SK-N-SH (cell line): ENCODE measurements around the gene SSB. TPM values are rescaled to one million over a fixed set of nuclear protein-coding genes. Genes with fewer than 3 reads are reported as not detected.

Experiments used
- CTCF ChIA-PET: fragments of 300-600, 350-600 bp; formaldehyde crosslinking; extraction: SDS; loops from one replicate; lab custom pipeline; 2021; lab: Yijun Ruan, JAX
- POLR2A ChIA-PET: fragments of 350-600 bp; sonication (Branson Sonifier 250); formaldehyde crosslinking; extraction: SDS; loops from one replicate; lab custom pipeline; 2020; ENCODE audit warnings: antibody characterized with exemption, inconsistent platforms; lab: Yijun Ruan, JAX
- DNase-seq: peaks from one replicate; pipeline ENCODE4 v3.0.0; 2012
- H2AFZ ChIP-seq: fragments of 200-600 bp; sonication (generic); 2 replicates; pipeline ENCODE4 v1.8.1; 2016; ENCODE audit warnings: antibody characterized with exemption, mild to moderate bottlenecking, low read depth
- H3F3A ChIP-seq: fragments of 200-600 bp; sonication (generic); replicated peaks from 2 replicates; pipeline ENCODE3; 2016; ENCODE audit warnings: antibody characterized with exemption, mild to moderate bottlenecking; ENCODE audit not compliant: insufficient read depth
- H3K27ac ChIP-seq, 2 experiments: fragments of 200-500 bp in 1 of 2; fragments of 200-600 bp in 1 of 2; sonication (Bioruptor generic) in 1 of 2; sonication (generic), shearing (Covaris generic) in 1 of 2; 2 replicates each; pipeline versions ENCODE4 v1.5.1 to v1.6.1; 2014 to 2016; ENCODE audit warnings: low read depth in 2 of 2, inconsistent platforms in 1 of 2, low read length in 1 of 2, mild to moderate bottlenecking in 1 of 2, mixed read lengths in 1 of 2
- H3K27me3 ChIP-seq: fragments of 200-600 bp; sonication (generic), shearing (Covaris generic); 2 replicates; pipeline ENCODE4 v1.6.1; 2016; ENCODE audit warnings: mixed run types; ENCODE audit not compliant: insufficient read depth
- H3K36me3 ChIP-seq, 2 experiments: fragments of 200-500 bp in 1 of 2; fragments of 200-600 bp in 1 of 2; sonication (Bioruptor generic) in 1 of 2; sonication (generic) in 1 of 2; replicated peaks in 1 of 2; 2 replicates each; pipeline versions ENCODE3 to v1.5.1; 2014 to 2016; ENCODE audit warnings: low read length in 1 of 2, mild to moderate bottlenecking in 1 of 2; ENCODE audit not compliant: insufficient read depth in 2 of 2, control insufficient read depth in 1 of 2
- H3K4me1 ChIP-seq, 2 experiments: fragments of 200-500 bp in 1 of 2; fragments of 200-600 bp in 1 of 2; sonication (Bioruptor generic) in 1 of 2; sonication (generic), shearing (Covaris generic) in 1 of 2; 2 replicates each; pipeline versions ENCODE4 v1.5.1 to v1.6.1; 2014 to 2016; ENCODE audit warnings: low read depth in 1 of 2, low read length in 1 of 2, mixed run types in 1 of 2; ENCODE audit not compliant: insufficient read depth in 2 of 2, control insufficient read depth in 1 of 2
- H3K4me2 ChIP-seq: fragments of 200-600 bp; sonication (generic), shearing (Covaris generic); 2 replicates; pipeline ENCODE4 v1.6.1; 2017; ENCODE audit warnings: mixed run types
- H3K4me3 ChIP-seq, 2 experiments: fragments of 200-500 bp in 1 of 2; fragments of 200-600 bp in 1 of 2; sonication (Bioruptor generic) in 1 of 2; sonication (generic), shearing (Covaris generic) in 1 of 2; 2 replicates each; pipeline versions ENCODE4 v1.5.1 to v1.8.1; 2014 to 2016; ENCODE audit warnings: low read depth in 2 of 2, inconsistent platforms in 1 of 2, low read length in 1 of 2, mild to moderate bottlenecking in 1 of 2, mixed read lengths in 1 of 2, moderate library complexity in 1 of 2
- H3K79me2 ChIP-seq: fragments of 200-600 bp; sonication (generic); 2 replicates; pipeline ENCODE4 v1.8.1; 2017; ENCODE audit warnings: mild to moderate bottlenecking; ENCODE audit not compliant: insufficient read depth
- H3K9ac ChIP-seq: fragments of 200-600 bp; sonication (generic); 2 replicates; pipeline ENCODE4 v1.6.1; 2017; ENCODE audit warnings: mixed run types
- H3K9me2 ChIP-seq: fragments of 200-600 bp; sonication (generic); 2 replicates; pipeline ENCODE4 v1.6.1; 2017; ENCODE audit warnings: mixed run types
- H3K9me3 ChIP-seq: fragments of 200-600 bp; sonication (generic); 2 replicates; pipeline ENCODE4 v1.6.1; 2017; ENCODE audit warnings: mixed run types, mild to moderate bottlenecking, moderate library complexity
- H4K20me1 ChIP-seq: fragments of 200-600 bp; sonication (generic); 2 replicates; pipeline ENCODE4 v1.6.1; 2017; ENCODE audit warnings: mild to moderate bottlenecking, mixed run types; ENCODE audit not compliant: insufficient read depth
- ELF1 ChIP-seq: IDR thresholded peaks from 2 replicates; pipeline ENCODE4 v1.4.0; 2012
- EZH2phosphoT487 ChIP-seq: fragments of 200-600 bp; sonication (generic); IDR thresholded peaks from 2 replicates; pipeline ENCODE4 v1.6.1; 2017; ENCODE audit warnings: low read depth, mixed run types, mild to moderate bottlenecking, antibody characterized with exemption, moderate library complexity, borderline replicate concordance
- FOSL2 ChIP-seq: IDR thresholded peaks from 2 replicates; pipeline ENCODE4 v1.4.0; 2012; ENCODE audit warnings: low read depth, mild to moderate bottlenecking, moderate library complexity, borderline replicate concordance
- FOXJ3 ChIP-seq: sonication (generic); formaldehyde crosslinking; IDR thresholded peaks from 2 replicates; pipeline ENCODE4 v1.5.1; 2020; ENCODE audit warnings: mild to moderate bottlenecking, missing genetic modification reagents
- FOXM1 ChIP-seq: IDR thresholded peaks from 2 replicates; pipeline ENCODE4 v1.4.0; 2012; ENCODE audit warnings: low read depth, mild to moderate bottlenecking
- GATA2 ChIP-seq: sonication (generic); formaldehyde crosslinking; IDR thresholded peaks from 2 replicates; pipeline ENCODE4 v1.5.0; 2020; ENCODE audit warnings: mild to moderate bottlenecking, missing genetic modification reagents
- IRF3 ChIP-seq: fragments of 150-350 bp; IDR thresholded peaks from 2 replicates; pipeline ENCODE4 v1.6.1; 2016; ENCODE audit warnings: mild to moderate bottlenecking, low read depth, low read length
- MEF2A ChIP-seq: IDR thresholded peaks from 2 replicates; pipeline ENCODE4 v1.4.0; 2012; ENCODE audit warnings: low read depth, borderline replicate concordance
- MXI1 ChIP-seq: IDR thresholded peaks from 2 replicates; pipeline ENCODE4 v1.6.1; 2012; ENCODE audit warnings: mild to moderate bottlenecking, low read depth, low read length, improper control_type of control experiment
- PBX3 ChIP-seq: IDR thresholded peaks from 2 replicates; pipeline ENCODE4; 2012
- POLR2AphosphoS5 ChIP-seq: IDR thresholded peaks from 2 replicates; pipeline ENCODE4 v1.6.1; 2012; ENCODE audit warnings: low read depth, low read length
- RCOR1 ChIP-seq: fragments of 150-350 bp; IDR thresholded peaks from 2 replicates; pipeline ENCODE4 v1.6.1; 2017; ENCODE audit warnings: antibody characterized with exemption, low read length
- RFX5 ChIP-seq: IDR thresholded peaks from 2 replicates; pipeline ENCODE4 v1.6.1; 2012; ENCODE audit warnings: mild to moderate bottlenecking, improper control_type of control experiment, low read length
- TAF1 ChIP-seq: IDR thresholded peaks from 2 replicates; pipeline ENCODE4 v1.6.1; 2012; ENCODE audit warnings: low read depth, mild to moderate bottlenecking, low read length, moderate library complexity, borderline replicate concordance
- TCF12 ChIP-seq: IDR thresholded peaks from 2 replicates; pipeline ENCODE4 v1.4.0; 2012
- TEAD4 ChIP-seq: IDR thresholded peaks from 2 replicates; pipeline ENCODE4 v1.4.0; 2012; ENCODE audit warnings: mild to moderate bottlenecking, borderline replicate concordance; ENCODE audit not compliant: insufficient read depth
- WGBS: methylation state at CpG from one replicate; pipeline ENCODE4 v1.1.6; 2017; ENCODE audit warnings: low lambda C conversion rate; 5-methylcytosine and 5-hydroxymethylcytosine counted together
- polyA plus RNA-seq, 3 experiments: library from polyadenylated mRNA; depleted of rRNA; stranded (reverse); fragments of >200 nt; gene quantifications; 2 replicates each; pipeline ENCODE4 v1.2.3, GENCODE V29; 2012
- TF ChIP-seq, protein P1 (sequence below): fragments of 150-350 bp; IDR thresholded peaks from 2 replicates; pipeline ENCODE4 v1.6.1; 2017; ENCODE audit warnings: antibody characterized with exemption, low read length, low read depth, borderline replicate concordance
- TF ChIP-seq, protein P2 (sequence below): IDR thresholded peaks from 2 replicates; pipeline ENCODE4 v1.4.0; 2012; ENCODE audit warnings: low read depth

Gene SSB
- polyA plus RNA-seq, 1 of the 3 experiments (the other 2 are of a cell fraction): 60.8 TPM

DNA sequence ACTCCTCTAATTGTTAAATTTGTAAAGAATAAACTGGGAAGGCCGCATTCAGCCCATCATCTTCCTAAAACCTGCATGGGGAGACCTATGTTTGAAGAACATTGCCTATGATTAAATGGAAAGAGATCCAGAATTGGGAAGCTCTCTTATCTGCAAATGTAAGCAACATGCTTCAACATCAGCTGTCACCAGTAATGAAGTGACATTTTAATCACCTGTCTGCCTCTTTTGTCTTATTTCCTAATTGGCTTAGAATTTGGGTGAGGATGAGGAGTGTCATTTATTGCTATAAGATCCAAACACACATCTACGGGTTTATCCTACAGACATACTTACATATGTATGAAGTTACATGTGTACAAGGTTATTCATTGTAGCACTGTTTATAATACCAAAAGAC is 26.0 kb upstream of the SSB start:
- TF ChIP-seq, protein P1, sequence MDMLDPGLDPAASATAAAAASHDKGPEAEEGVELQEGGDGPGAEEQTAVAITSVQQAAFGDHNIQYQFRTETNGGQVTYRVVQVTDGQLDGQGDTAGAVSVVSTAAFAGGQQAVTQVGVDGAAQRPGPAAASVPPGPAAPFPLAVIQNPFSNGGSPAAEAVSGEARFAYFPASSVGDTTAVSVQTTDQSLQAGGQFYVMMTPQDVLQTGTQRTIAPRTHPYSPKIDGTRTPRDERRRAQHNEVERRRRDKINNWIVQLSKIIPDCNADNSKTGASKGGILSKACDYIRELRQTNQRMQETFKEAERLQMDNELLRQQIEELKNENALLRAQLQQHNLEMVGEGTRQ: no peak
- TF ChIP-seq IRF3 (no peak), TAF1 (no peak), RFX5 (no peak), RCOR1 (no peak), MEF2A (no peak), EZH2phosphoT487 (no peak), TEAD4 (no peak), POLR2AphosphoS5 (no peak), PBX3 (no peak), ELF1 (no peak), FOSL2 (no peak), FOXM1 (no peak), GATA2 (CRISPR knock-in tag) (no peak), TCF12 (no peak), FOXJ3 (no peak), MXI1 (no peak)
- TF ChIP-seq, protein P2, sequence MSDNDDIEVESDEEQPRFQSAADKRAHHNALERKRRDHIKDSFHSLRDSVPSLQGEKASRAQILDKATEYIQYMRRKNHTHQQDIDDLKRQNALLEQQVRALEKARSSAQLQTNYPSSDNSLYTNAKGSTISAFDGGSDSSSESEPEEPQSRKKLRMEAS: no peak
- Histone ChIP-seq H3K4me3 (no peak overlapping the region), H3F3A (peaks cover 5% of the 10 kb centered on the region), H3K9me3 (no peaks in the 10 kb centered on the region), H3K79me2 (no peaks in the 10 kb centered on the region), H3K9me2 (no peaks in the 10 kb centered on the region), H2AFZ (no peak overlapping the region), H3K27me3 (no peaks in the 10 kb centered on the region), H3K4me2 (no peak overlapping the region), H3K4me1 (no peaks in the 10 kb centered on the region; a peak in 1 of 4 replicates), H3K36me3 (no peaks in the 10 kb centered on the region), H3K9ac (no peak overlapping the region), H3K27ac (no peak overlapping the region), H4K20me1 (no peaks in the 10 kb centered on the region)
- CTCF ChIA-PET: interaction anchor here (1.0 kb wide), 1 partner anchor 79 kb away, joined by 3 read pairs; no protein-coding TSS in a partner anchor
- DNase-seq: no peak
- 98% methylated on average over 2 of the region's 2 CpGs for WGBS
- POLR2A ChIA-PET: no interaction called here
